ENCODE data around the gene TPTE2.
"Not testable (repeated sequence)": the region's sequence is repeated elsewhere in the genome, so short reads cannot be mapped to it uniquely, and the experiment has no call there.

TPTE2 gene

GRCh38 chr13:19572280-19572679 lies 10.9 kb upstream of the TPTE2 start:
- H3K4me2 ChIP-seq (ENCODE audit: low read length) = no peak overlapping the region
- H3K9me3 ChIP-seq (ENCODE audit: low read length) = no peaks in the 10 kb centered on the region
- H2AFZ ChIP-seq (ENCODE audit: low read length) = no peak overlapping the region
- no peak overlapping the region for H3K27ac ChIP-seq (ENCODE audit: low read depth, low read length, poor library complexity, severe bottlenecking)
- no peaks in the 10 kb centered on the region for H3K4me1 ChIP-seq (ENCODE audit: insufficient read depth, low read length, severe bottlenecking)
- no peaks in the 10 kb centered on the region for H4K20me1 ChIP-seq (ENCODE audit: insufficient read depth, low read length)
- H3K4me3 ChIP-seq (ENCODE audit: low read depth, low read length, poor library complexity, severe bottlenecking) = no peak overlapping the region
- TF ChIP-seq EZH2 (IDR thresholded peaks at IDR 0.05; ENCODE audit: borderline replicate concordance, low read length) (no peak), CTCF (IDR thresholded peaks at IDR 0.05; ENCODE audit: low read length) (no peak)
- H3K36me3 ChIP-seq (ENCODE audit: insufficient read depth, low read length) = no peaks in the 10 kb centered on the region
- H3K27me3 ChIP-seq (ENCODE audit: insufficient read depth, low read length) = no peaks in the 10 kb centered on the region
- H3K9me2 ChIP-seq (ENCODE audit: low read depth, low read length) = no peaks in the 10 kb centered on the region
- no peaks in the 10 kb centered on the region for H3F3A ChIP-seq (ENCODE audit: insufficient read depth, low read length)
- H3K79me2 ChIP-seq (ENCODE audit: insufficient read depth, low read length) = no peaks in the 10 kb centered on the region
- H3K9ac ChIP-seq (ENCODE audit: low read length) = no peak overlapping the region

GRCh38 chr13:19567820-19568534 lies 6.6 kb upstream of the TPTE2 start:
- H3F3A ChIP-seq (ENCODE audit: insufficient read depth, low read length) = no peaks in the 10 kb centered on the region
- H3K27me3 ChIP-seq (ENCODE audit: insufficient read depth, low read length) = no peaks in the 10 kb centered on the region
- no peak overlapping the region for H2AFZ ChIP-seq (ENCODE audit: low read length)
- H3K27ac ChIP-seq (ENCODE audit: low read depth, low read length, poor library complexity, severe bottlenecking) = no peak overlapping the region
- H3K36me3 ChIP-seq (ENCODE audit: insufficient read depth, low read length) = no peaks in the 10 kb centered on the region
- no peak for TF ChIP-seq EZH2 (IDR thresholded peaks at IDR 0.05; ENCODE audit: borderline replicate concordance, low read length)
- TF ChIP-seq CTCF (IDR thresholded peaks at IDR 0.05; ENCODE audit: low read length) = no peak
- H3K4me3 ChIP-seq (ENCODE audit: low read depth, low read length, poor library complexity, severe bottlenecking) = no peak overlapping the region
- no peak overlapping the region for H3K9ac ChIP-seq (ENCODE audit: low read length)
- H3K9me2 ChIP-seq (ENCODE audit: low read depth, low read length) = no peaks in the 10 kb centered on the region
- no peaks in the 10 kb centered on the region for H3K79me2 ChIP-seq (ENCODE audit: insufficient read depth, low read length)
- H3K4me2 ChIP-seq (ENCODE audit: low read length) = no peak overlapping the region
- H3K4me1 ChIP-seq (ENCODE audit: insufficient read depth, low read length, severe bottlenecking) = peaks cover 12% of the 10 kb centered on the region
- no peaks in the 10 kb centered on the region for H3K9me3 ChIP-seq (ENCODE audit: low read length)
- H4K20me1 ChIP-seq (ENCODE audit: insufficient read depth, low read length) = no peaks in the 10 kb centered on the region

GRCh38 chr13:19561585-19561984 lies 253 bp upstream of the TPTE2 start:
- Histone ChIP-seq H3K9ac (ENCODE audit: low read length) (no peak overlapping the region), H3K4me2 (ENCODE audit: low read length) (no peak overlapping the region), H3K4me3 (ENCODE audit: low read depth, low read length, poor library complexity, severe bottlenecking) (no peak overlapping the region), H3F3A (ENCODE audit: insufficient read depth, low read length) (no peaks in the 10 kb centered on the region), H3K9me3 (ENCODE audit: low read length) (no peaks in the 10 kb centered on the region), H3K36me3 (ENCODE audit: insufficient read depth, low read length) (no peaks in the 10 kb centered on the region), H3K4me1 (ENCODE audit: insufficient read depth, low read length, severe bottlenecking) (peaks cover 8% of the 10 kb centered on the region), H2AFZ (ENCODE audit: low read length) (no peak overlapping the region), H3K27ac (ENCODE audit: low read depth, low read length, poor library complexity, severe bottlenecking) (no peak overlapping the region), H3K9me2 (ENCODE audit: low read depth, low read length) (no peaks in the 10 kb centered on the region), H4K20me1 (ENCODE audit: insufficient read depth, low read length) (no peaks in the 10 kb centered on the region), H3K27me3 (ENCODE audit: insufficient read depth, low read length) (no peaks in the 10 kb centered on the region), H3K79me2 (ENCODE audit: insufficient read depth, low read length) (no peaks in the 10 kb centered on the region)
- TF ChIP-seq CTCF (IDR thresholded peaks at IDR 0.05; ENCODE audit: low read length) = no peak
- no peak for TF ChIP-seq EZH2 (IDR thresholded peaks at IDR 0.05; ENCODE audit: borderline replicate concordance, low read length)

- not testable (repeated sequence) for H3K4me3 ChIP-seq (ENCODE audit: low read depth, low read length, poor library complexity, severe bottlenecking); H3K27me3 ChIP-seq (ENCODE audit: insufficient read depth, low read length); H4K20me1 ChIP-seq (ENCODE audit: insufficient read depth, low read length); H2AFZ ChIP-seq (ENCODE audit: low read length); H3K4me2 ChIP-seq (ENCODE audit: low read length); H3K9me2 ChIP-seq (ENCODE audit: low read depth, low read length); H3K4me1 ChIP-seq (ENCODE audit: insufficient read depth, low read length, severe bottlenecking); H3K9ac ChIP-seq (ENCODE audit: low read length); H3K79me2 ChIP-seq (ENCODE audit: insufficient read depth, low read length); H3F3A ChIP-seq (ENCODE audit: insufficient read depth, low read length); H3K9me3 ChIP-seq (ENCODE audit: low read length); H3K27ac ChIP-seq (ENCODE audit: low read depth, low read length, poor library complexity, severe bottlenecking); H3K36me3 ChIP-seq (ENCODE audit: insufficient read depth, low read length)
These were observed 660 bp downstream of the TPTE2 start for GRCh38 chr13:19560672-19561071.

GRCh38 chr13:19559739-19560138 lies 1.6 kb downstream of the TPTE2 start:
- H3K9me3 ChIP-seq (ENCODE audit: low read length); H3K27ac ChIP-seq (ENCODE audit: low read depth, low read length, poor library complexity, severe bottlenecking); H3K9me2 ChIP-seq (ENCODE audit: low read depth, low read length); H2AFZ ChIP-seq (ENCODE audit: low read length); H3K36me3 ChIP-seq (ENCODE audit: insufficient read depth, low read length); H3K9ac ChIP-seq (ENCODE audit: low read length); H3K79me2 ChIP-seq (ENCODE audit: insufficient read depth, low read length); H3K4me3 ChIP-seq (ENCODE audit: low read depth, low read length, poor library complexity, severe bottlenecking); H3K4me1 ChIP-seq (ENCODE audit: insufficient read depth, low read length, severe bottlenecking); H3K27me3 ChIP-seq (ENCODE audit: insufficient read depth, low read length); H3K4me2 ChIP-seq (ENCODE audit: low read length); H4K20me1 ChIP-seq (ENCODE audit: insufficient read depth, low read length); H3F3A ChIP-seq (ENCODE audit: insufficient read depth, low read length): not testable (repeated sequence)

Data from OCI-LY1 (cell line).